ENCODE data around the gene CELA2B.
"Not testable (repeated sequence)": the region's sequence is repeated elsewhere in the genome, so short reads cannot be mapped to it uniquely, and the experiment has no call there.

CELA2B gene

DNA sequence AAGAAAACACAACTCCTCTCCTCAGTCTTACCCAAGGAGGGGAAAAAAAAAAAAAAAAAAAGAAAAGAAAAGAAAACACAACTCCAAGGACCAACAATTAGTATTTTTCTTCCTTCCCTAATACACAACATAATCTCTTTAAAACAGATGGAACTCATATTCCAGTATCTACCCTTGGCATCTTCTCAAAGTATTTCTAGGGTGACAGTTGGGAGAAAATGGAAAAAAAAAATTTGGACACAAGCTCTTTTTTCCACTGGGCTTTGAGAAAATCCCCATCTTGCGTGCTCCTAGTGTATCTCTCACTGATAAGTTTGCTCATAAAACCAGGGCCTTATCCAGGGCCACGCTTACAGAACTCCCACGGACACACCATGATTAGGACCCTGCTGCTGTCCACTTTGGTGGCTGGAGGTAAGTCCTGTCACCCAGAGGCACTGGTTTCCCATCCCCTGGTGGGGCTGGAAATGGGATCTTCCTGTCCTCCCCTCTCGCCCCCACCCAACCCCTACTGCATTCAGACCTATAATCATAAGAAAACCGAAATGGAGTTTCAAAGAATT is at the start of gene CELA2B:
TSS of gene CELA2B (plus strand) at position 353 of the 563 bp plus-strand sequence. CDS start at position 375, 22 bp downstream.
- DNase-seq (ENCODE audit: low read depth): no peak

DNA sequence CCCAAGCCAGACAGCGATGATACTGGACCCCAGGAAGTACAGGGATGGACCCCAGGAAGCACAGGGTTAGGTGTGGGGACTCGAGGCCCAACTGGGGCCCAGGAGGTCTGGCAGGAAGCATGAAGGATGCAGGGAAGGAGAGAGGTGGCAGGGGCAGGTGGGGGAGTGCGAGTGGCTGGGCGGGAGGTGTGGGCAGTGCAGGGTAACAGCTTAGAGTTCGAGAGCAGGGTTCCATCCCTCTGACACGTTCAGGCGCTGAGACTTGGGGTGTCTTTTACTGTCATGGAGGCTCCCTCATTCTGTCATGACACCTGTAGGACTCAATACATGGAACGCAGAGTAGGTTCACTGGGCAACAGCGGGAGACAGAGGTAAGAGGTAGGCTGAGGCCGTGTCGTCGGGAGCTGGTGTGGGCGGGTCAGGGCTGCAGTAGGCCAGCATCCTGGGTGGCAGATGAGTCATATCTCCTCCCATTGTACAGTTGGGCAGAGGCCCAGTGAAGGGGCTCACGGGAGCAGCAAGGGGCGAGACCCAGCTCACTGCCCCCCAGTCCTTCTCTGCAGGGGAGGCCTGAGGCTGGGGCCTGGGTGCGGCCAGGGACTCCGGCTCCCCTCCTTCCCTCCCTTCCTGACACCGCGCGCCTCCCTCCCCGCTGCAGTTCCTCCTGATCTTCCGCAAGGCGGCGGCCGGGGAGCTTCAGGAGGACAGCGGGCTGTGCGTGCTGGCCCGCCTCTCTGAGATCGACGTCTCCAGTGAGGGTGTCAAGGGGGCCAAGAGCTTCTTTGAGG is 49.2 kb upstream of the CELA2B start:
- peak; percentile 69 for DNase-seq (ENCODE audit: low read depth)

DNA sequence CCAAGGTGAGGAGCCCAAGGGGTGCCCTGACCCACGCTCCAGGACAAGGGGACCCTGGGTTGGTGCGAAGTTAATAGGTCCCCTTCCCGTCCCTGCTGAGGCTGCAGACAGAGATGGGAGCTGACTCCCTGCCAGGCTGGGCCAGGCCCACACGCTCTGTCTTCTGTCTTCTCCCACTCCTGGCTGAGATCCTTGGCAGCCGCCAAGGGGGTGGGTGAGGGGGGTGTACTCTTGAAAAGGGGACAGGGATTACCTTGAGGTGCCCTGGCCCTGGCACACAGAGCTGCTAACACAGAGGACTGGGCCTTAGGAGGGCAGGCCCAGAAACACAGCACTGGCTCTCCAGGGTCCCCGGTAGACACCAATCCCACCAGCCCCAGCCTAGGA is 48.6 kb upstream of the CELA2B start:
- DNase-seq (ENCODE audit: low read depth): no peak

DNA sequence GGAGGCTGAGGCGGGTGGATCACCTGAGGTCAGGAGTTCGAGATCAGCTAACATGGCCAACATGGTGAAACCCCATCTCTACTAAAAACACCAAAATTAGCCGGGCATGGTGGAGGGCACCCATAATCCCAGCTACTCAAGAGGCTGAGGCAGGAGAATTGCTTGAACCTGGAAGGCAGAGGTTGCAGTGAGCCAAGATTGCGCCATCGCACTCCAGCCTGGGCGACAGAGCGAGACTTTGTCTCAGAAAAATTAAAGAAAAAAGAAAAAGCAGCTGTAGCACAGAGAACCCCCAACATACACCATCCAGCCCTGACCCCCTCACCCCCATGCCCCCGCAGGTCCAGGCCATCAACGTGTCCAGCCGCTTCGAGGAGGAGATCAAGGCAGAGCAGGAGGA is 47.7 kb upstream of the CELA2B start:
- not testable (repeated sequence) for DNase-seq (ENCODE audit: low read depth)

DNA sequence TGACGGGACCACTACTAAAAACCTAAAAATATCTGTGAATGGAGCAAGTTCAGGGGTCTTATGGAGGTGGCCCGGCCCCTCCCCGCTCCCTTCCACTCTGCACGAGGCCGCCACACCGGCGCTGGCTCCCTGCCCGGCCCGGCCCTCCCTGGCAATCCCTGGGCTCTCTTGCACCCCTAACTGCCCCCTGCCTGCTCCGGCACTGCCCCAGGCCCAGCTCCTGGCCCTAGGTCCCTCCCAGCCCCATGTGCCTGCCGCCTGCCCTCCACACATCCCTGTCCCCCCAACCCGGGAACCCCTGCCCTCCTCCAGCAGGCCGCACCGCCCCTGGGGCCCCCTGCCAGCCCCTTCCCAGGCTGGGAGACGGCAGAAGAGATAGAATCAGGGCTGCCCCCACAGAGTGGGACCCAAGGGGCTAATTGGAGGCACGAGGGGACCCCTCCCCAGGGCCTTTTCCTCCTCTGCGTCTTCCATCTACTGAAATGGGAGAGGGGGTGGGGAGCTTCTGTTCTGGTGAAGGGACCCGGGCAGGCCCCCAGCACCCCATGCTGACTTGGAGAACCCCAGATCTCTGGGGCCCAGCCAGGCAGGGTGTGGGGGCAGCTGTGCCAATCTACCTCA is 47.0 kb upstream of the CELA2B start:
- no peak for DNase-seq (ENCODE audit: low read depth)

DNA sequence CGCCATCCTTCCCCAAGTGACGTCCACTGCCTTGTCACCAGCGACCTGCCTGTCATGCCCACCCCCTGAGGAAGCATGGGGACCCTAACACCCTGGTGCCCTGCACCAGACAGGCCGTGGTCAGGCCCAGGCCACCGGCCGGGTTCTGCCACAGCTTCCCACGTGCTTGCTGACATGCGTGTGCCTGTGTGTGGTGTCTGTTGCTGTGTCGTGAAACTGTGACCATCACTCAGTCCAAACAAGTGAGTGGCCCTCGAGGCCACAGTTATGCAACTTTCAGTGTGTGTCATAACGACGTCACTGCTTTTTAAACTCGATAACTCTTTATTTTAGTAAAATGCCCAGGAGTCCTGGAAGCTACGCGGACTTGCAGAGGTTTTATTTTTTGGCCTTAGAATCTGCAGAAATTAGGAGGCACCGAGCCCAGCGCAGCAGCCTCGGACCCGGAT is 46.2 kb upstream of the CELA2B start:
- peak; percentile 42 for DNase-seq (ENCODE audit: low read depth)

DNA sequence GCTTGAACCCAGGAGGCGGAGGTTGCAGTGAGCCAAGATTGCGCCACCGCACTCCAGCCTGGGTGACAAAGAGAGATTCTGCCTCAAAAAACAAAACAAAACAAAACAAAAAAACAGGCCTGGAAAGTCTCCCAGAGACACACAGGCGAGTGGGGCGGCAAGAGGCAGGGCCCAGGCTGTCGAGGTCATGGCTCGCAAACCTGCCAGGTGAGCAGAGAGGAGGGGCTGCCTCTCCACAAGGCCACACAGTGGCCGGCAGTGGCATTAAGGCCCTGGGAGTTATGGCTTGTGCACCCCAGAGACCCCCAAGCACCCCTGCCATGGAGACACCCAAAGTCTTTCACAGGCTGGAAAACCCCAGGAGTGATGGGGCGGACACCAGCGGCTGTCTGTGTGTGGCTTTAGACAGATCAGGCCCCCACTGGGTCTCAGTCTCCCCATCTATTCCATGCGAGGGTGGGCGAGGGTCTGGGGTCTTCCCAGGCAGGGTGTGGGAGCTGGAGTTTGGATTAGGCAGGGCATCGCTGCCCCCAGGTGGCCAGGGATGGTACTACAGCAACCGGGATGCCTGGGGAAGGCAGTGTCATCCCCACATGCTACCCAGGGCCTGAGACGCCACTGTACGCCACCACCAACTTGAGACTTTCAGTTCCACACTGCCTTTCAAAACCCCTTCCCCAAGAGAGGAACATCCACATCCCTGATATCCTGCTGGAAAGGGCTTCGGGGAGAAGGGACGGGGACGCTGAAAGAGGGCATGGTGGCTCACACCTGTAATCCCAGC is 44.9 kb upstream of the CELA2B start:
- DNase-seq (ENCODE audit: low read depth): peak; percentile 31

DNA sequence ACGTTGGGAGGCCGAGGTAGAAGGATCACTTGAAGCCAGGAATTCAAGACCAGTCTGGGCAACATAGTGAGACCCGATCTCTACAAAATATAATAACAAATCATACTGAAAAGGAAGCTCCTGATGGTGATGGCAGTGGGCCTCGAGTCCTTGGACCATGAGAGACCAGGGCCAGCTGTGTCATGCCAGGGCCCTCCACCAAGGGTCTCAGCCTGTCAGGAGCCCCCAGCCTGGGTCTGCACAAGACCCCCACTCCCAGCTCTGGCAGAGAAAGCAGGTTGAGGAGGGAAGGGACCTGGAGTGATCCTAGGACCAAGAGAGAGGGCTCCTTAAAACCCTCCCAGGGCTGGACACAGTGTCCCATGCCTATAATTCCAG is 44.3 kb upstream of the CELA2B start:
- DNase-seq (ENCODE audit: low read depth): no peak

DNA sequence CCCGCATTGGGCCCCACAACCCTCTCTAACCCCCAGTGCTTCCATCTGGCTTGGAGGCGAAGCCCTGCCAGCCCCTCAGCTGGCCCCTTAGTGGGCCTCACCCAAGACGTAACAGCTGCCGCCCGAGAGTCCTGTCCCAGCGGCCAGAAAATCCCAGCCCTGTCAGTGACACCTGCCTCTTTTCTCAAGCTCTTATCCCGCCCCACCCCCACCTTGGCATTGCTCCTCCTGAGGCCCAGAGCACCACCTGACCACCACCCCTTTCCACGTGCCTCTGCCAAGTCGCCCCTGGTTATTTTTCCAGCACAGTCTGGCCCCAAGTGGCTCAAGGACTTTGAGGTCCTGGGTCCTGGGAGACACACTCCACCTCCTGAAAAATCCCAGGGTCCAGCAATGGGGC is 43.6 kb upstream of the CELA2B start:
- DNase-seq (ENCODE audit: low read depth): no peak

DNA sequence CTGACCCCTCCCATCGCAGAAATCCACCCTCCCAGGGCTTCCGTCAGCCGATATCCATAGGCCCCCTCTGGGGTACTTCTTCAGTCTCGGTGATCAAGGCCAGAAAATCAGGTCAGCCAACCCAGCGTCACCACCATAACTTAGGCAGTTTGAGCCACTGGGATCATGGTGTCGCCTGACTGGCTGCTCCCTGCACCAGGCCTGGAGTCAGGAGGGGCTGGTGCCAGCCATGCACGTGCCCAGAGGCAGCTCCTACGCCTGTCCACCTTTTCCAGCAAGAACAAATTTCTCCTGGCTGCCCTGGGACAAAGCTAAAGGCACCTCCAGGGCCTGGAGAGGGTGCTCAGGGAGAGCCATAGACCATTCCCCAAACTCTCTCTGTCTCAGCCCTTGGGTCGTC is 42.4 kb upstream of the CELA2B start:
- DNase-seq (ENCODE audit: low read depth): no peak

DNA sequence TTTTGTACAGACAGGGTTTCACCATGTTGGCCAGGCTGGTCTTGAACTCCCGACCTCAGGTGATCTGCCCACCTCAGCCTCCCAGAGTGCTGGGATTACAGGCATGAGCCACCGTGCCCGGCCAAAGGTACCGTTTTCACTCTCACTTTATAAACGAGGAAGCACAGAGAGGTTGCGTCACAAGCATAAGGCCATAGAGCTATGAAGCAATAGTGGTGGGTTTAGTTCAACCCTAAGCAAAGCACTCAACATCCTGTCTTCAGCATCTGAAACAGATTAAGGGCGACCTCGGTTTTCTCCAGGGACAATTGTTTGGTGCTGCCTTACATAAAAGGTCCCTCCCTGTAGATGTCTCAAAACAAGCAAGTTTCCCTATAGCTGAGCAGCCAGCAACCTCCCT is 41.2 kb upstream of the CELA2B start:
- peak; percentile 86 for DNase-seq (ENCODE audit: low read depth)

DNA sequence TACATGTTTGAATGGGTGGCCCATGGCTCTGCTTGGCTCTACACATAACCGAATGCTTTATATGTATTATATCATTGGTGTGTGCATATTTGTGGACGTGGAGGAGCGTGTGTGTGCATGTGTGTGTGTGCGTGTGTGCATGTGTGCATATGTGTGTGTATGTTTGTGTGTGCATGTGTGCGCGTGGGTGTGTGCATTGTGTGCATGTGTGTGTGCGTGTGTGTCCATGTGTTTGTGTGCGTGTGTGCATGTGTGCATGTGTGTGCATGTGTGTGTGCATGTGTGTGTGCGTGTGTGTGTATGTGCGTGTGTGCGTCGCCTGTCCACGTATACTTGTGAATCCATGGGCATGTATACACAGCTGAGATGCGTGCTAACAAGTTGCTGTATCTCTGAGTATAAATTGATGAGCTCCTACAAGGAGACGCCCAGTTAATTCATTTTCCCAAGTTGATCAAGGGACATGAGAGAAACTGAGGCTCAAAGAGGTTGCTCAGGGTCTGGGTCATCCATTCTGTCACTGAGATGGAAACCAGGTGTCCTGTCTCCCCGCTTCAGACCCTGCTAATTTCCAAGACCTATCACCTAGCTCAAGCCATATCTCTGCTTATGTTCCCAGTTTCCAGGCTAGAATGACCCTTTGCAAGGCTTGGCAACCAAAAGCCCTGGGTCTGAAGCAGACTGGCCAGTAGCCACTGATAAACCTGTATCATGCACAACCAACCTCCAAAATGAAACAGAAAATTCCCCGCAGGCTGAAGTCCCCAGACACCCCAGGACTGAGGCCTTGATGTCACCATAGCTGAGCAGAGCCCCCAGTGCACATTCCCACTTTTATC is 40.4 kb upstream of the CELA2B start:
- no peak for DNase-seq (ENCODE audit: low read depth)

DNA sequence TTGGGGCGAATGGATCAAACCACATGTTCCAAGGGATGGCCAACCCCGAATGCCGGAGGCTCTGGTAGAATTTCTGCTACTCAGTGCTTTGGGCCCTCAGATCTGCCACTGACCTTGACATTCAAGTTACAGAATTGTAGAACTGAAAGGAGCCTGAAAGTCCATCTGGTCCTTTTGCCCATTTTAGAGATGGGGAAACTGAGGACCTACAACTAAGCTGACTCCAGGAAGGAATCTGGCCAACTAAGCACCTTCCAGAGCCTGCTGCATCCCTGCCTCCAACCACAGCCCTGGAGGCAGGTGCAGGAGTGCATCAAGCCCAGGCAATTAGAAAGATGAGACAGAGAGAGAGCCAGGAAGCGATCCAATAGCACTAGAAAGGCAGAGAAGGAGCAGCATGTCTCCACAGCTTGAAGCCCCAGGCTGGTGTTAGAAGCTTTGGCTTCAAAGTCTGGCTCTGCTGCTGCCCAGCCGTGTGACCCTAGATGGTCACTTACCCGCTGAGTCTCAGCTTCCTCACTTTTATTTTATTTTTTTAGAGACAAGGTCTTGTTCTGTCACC is 38.9 kb upstream of the CELA2B start:
- no peak for DNase-seq (ENCODE audit: low read depth)

DNA sequence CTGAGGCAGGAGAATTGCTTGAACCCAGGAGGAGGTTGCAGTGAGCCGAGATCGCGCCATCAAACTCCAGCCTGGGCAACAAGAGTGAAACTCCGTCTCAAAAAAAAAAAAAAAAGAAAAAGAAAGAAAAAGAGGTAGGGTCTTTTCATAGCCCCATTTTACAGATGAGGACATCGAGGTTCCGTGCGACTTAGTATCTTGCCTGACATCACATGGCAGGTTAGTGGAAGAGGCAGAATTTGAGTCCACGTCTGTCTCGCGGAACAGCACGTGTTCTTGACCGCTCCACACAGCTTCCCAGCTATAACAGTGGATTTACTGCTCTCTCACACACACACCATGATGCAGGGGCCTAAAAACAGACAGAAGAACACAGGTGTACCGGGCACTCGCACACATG is 36.6 kb upstream of the CELA2B start:
- no peak for DNase-seq (ENCODE audit: low read depth)

DNA sequence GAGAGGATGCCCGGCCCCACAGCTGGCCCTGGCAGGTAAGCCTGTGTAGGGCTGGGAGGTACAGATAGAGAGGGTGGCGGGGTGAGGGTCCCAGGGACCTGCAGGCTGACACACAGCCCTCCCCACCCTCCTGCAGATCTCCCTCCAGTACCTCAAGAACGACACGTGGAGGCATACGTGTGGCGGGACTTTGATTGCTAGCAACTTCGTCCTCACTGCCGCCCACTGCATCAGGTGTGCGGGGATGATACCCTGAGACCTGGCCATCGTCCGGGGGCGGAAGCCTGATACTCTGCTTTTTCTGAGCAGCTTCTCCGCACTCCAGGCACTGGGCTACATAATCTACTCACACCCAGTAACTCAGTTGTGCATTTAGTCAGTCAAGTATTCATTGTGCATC is 35.5 kb upstream of the CELA2B start:
- DNase-seq (ENCODE audit: low read depth): no peak

DNA sequence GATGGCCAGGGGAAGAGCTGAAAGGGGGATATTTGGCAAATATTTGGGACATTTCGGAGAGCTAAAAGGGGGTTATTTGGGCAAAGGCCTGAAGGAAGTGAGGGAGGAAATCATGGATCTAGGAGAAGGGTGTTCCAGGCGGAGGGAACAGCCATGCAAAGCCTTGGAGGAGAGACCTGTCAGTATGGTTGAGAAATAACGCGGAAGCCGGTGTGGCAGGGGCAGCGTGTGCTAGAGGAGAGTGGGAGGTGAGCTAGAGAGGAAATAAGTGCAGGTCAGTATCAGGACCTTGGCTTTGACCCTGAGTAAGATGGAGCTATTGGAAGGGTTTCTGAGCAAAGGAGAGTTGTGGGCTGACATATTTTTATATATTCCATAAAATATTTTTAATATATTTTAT is 34.7 kb upstream of the CELA2B start:
- DNase-seq (ENCODE audit: low read depth): no peak

DNA sequence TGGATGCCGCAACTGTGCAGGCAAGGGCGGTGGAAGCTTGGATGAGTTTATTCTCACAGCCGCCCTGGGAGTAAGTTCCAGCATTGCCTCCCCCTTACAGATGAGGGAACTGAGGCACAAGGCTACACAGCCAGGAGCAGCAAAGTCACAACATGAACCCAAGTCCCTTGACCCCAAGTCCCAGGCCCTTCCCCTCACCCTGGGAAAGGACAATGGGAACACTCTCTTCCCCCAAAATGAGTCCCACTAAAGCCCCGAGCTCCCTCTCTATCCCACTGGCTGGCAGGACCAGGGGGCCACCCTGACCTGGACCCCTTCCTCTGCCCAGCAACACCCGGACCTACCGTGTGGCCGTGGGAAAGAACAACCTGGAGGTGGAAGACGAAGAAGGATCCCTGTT is 33.8 kb upstream of the CELA2B start:
- DNase-seq (ENCODE audit: low read depth): no peak

DNA sequence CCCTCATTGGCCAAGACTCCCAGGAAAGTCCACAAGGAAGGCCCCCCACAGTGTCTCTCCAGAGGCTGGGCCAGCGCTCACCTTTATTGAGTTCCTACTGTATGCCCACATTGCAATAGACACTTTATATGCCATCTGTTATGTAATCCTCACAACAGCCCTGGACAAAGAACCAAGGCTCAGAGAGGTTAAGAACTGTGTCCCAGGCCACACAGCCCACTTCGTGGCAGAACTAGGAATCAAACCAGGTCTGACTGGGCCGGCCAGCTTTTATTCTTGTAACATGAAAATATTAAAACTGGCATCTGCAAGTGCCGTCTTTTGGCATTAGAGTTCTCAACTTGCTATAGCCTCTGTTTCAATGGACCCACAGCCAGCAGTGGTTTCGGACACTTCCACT is 33.1 kb upstream of the CELA2B start:
- no peak for DNase-seq (ENCODE audit: low read depth)

DNA sequence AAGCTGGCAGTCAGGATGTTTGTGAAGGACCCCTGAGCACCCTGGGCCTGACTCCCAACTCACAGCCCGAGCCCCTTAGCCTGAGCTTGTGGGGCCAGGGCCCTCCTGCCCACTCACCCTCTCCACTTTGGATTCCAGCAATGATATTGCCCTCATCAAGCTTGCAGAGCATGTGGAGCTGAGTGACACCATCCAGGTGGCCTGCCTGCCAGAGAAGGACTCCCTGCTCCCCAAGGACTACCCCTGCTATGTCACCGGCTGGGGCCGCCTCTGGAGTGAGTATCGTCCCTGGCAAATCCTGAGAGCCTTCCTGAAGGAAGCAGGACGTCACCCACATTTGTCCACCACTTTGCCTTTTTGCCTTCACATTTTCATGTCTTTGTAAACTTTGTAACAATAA is 32.6 kb upstream of the CELA2B start:
- no peak for DNase-seq (ENCODE audit: low read depth)

DNA sequence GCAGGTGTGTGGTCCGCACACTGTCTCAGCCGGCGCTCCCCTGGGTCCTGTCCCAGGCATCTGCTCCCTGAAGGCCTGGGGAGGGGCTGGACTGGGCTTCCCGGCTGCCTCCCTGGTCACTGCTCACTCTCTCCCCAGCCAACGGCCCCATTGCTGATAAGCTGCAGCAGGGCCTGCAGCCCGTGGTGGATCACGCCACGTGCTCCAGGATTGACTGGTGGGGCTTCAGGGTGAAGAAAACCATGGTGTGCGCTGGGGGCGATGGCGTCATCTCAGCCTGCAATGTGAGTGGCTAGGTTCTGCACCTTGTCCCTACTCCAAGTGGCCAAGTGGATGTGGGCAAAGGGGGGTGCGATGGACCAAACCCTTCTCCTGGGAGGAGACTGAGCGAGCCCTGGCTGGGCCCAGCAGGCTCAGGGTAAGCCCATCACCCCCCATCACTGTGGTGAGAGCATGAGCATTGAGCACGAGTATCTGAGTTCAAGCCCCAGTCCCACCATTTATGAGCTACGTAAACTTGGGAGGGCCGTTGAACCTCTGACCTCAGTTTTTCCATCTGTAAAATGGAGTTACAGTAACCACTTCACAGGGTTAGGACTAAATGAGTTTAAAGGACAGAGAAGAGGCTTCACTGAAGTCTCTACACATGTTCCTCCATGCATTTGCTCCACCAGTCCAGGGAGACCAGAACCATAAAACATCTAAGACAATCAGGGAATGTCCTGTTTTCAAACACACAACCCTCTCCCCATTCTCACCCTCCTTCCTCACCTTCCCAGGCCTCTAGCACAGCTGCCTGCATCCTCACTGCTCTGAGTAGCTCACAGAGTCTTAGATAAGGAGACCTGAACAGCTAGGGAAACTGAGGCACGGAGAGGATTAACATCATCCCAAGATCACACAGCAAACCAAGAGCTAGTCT is 31.2 kb upstream of the CELA2B start:
- DNase-seq (ENCODE audit: low read depth): peak; percentile 59

All from amniotic epithelial cell (primary cell).